NOMO-1 treated with dmso at 0.1 percent for 144 hours (cell line): ENCODE data around the gene ZNF32.

Experiments
- DNase-seq: peaks from one replicate; lab custom pipeline; 2025; ENCODE audit not compliant: unreplicated experiment; lab: John Stamatoyannopoulos, UW

The ZNF32 gene

GRCh38 chr10:43681220-43681619, 32.5 kb upstream of the ZNF32 start:
- DNase-seq: no peak

DNA sequence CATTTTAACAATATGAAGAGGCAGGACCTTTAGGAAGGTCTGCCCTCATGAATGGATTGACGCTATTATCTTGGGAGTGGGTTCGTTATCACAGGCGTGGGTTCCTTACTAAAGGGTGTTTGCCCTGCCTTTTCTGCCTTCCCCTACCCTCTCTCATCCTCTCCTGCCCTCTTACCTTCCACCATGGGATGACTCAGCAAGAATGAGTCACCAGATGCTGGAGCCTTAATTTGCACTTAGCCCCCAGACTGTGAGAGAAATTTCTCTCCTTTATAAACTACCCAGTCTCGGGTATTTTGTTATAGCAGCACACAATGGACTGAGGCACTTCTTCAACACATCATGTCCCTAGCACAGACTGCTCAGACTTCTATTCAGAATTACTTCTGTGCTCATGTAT, 31.4 kb upstream of the ZNF32 start:
- DNase-seq: no peak

DNA sequence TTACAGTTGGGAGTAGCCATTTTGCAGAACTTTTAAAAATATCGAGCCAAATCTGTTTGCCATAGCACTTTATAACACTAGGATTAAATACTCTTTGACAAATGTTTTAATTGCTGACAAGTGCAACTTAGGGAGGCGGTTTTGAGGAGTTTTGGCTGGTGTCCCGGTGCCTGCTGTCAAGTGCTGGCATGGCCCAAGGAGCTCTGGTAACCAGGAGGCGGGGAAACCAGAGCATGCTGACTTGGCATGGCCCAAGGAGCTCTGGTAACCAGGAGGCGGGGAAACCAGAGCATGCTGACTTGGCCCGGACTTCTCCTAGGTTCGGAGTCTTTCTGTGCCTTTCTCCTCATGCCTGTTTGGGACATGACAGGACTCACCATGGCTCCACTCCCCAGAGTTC, 30.8 kb upstream of the ZNF32 start:
- no peak for DNase-seq

DNA sequence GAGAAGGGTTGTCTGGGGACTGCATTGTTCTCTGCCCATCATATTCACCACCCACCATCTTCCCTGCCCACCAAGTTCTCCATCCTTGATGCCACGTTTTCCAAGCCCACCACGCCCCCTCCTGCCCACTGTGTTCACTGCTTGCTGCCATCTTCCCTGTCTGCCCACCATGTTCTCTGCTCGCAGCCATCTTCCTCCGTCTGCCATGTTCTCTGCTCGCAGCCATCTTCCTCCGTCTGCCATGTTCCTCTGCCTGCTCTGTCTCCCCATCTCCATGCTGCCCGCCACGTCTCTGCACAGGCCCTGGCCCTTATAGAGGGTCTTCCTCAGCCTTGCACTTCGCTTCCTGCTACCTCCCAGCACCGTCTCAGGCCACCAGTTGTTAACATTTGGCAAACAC, 30.0 kb upstream of the ZNF32 start:
- DNase-seq: no peak

DNA sequence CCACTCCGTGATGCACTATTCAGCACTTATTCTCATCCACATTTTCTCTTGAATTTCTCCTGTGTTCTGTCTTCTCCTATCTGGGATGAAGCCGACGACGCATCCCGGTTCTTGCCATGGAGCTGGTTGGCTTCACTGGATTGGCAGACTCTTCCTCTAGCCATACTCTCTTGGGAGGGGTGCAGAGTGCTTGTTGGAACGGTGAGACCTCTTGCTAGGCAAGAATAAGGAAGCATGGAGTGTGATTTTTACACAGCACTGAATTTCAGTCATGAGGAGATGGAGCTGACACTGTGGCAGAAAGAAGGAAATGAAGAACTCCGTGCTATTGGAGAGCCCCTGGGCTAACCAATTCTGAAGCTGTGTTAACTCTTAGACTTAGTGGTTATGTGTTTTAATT, 28.2 kb upstream of the ZNF32 start:
- DNase-seq: no peak

DNA sequence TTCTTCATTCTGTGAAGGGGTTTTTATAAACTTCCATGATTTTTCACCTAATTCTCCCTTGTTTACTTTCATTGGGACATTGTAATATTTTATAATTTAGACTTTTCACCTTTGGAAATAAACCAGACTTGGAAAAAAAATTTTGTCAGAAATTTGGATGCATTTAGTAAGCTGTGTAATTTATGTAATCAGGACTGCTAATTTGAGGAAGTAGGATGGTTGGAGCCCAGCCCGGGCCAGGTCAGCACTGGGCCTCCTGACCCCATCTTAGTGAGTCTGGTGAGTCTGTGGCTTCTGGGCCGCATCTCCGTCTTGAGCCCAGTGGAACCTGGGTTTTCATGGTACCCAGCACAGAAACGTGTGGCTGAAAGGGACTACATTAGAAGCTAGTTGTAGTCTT, 27.6 kb upstream of the ZNF32 start:
- DNase-seq: no peak

GRCh38 chr10:43674553-43675210, 26.0 kb upstream of the ZNF32 start:
- no peak for DNase-seq

- DNase-seq: no peak
Observed at GRCh38 chr10:43673471-43673870, 24.8 kb upstream of the ZNF32 start.

GRCh38 chr10:43671659-43672531, 23.2 kb upstream of the ZNF32 start:
- no peak for DNase-seq

DNA sequence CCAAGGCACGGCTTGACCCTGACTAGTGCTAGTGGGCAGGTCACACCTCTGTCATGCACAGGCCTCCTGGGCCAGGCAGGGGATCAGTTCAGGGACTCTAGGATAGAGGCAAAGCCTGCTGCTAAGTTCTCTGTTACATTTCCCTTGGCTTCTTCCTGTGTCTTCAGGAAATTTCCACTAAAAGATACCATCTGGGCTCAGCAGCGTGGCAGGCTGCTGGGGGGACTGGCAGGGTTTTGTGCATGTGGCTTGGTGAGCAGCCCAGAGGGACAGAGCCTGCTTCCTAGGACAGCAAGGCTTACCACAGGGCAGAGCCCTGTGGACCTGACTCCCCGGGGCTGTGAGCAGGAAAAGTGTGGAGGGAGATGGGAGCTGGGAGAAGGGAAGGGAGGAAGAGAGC, 20.7 kb upstream of the ZNF32 start:
- no peak for DNase-seq

- DNase-seq: no peak
Observed at GRCh38 chr10:43667761-43668386, 19.2 kb upstream of the ZNF32 start.

GRCh38 chr10:43667317-43667731, 18.6 kb upstream of the ZNF32 start:
- DNase-seq: no peak

- no peak for DNase-seq
Observed at GRCh38 chr10:43666552-43666951, 17.9 kb upstream of the ZNF32 start.

DNA sequence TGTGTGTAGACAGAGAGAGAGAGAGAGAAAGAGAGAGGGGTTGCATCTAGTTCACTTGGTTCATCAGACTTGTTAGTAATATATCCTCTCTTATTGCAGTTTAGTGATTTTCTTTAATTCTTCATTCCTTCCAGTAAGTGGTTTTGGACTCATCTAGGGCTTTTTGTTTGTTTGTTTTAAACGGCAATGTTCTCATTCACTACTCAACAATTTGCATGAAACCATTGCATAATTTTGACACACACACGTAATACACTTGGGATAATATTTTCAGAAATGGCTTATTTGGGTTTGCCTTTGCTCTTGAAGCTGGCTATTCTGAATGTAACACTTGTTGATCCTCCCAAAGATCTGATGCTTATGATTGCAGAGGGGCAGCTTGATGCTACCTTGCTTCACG, 16.4 kb upstream of the ZNF32 start:
- DNase-seq: no peak

DNA sequence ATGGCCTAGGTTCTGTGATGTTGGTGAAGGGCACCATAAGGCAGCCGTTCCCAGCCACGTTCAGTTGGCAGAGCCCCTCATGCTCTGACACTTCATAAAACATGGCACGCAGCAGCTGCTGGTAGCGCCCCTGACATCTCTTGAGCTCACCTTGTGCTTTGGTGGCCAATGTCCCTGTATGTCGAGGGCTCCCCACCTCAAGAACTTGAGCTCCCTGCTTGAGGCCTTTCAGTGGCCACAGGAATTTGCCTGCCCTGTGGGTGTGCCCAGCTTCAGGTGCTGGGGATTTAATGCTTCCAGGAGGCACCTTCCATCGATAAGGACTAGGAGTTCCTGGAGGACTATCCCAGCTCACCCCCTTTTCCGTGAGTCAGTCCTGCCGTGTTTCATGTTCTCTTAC, 9.5 kb upstream of the ZNF32 start:
- DNase-seq: no peak

GRCh38 chr10:43655311-43655710, 6.6 kb upstream of the ZNF32 start:
- no peak for DNase-seq

- no peak for DNase-seq
Observed at GRCh38 chr10:43653746-43654145, 5.1 kb upstream of the ZNF32 start.

GRCh38 chr10:43649185-43649523, 473 bp upstream of the ZNF32 start:
- no peak for DNase-seq

DNA sequence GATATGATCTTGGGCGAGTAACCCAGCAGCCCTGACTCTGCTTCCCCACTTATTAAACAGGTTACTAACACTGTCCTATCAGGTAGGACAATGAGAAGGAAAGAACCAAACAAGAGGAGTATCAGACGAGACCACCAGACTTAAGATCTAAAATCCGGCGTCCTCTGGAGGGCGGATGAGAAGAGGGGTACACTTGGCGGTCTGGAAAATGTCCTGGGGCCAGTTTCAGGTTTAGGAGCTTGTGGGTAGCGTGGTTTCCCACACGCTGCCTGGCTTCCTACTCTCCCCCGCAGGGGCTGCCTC, 635 bp downstream of the ZNF32 start:
- DNase-seq: no peak

DNA sequence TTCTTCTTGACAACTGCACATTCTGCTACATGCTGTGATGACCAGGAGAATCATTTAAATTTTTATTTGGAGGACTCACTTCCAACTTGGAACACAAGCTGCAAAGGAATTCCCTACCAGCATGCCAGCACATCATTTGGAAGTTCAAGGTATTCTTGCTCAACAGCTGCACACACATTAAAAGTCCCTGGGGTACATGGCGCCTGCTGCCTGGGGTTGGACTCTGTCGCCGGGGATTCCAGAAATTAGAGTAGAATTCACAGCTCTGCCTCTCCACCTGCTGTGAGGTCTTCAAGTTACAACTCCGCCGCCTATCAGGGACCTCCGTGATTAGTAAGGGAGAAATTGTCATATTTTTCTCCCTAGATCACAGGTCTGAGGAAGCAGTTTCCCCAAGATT, 1.1 kb downstream of the ZNF32 start:
- no peak for DNase-seq

DNA sequence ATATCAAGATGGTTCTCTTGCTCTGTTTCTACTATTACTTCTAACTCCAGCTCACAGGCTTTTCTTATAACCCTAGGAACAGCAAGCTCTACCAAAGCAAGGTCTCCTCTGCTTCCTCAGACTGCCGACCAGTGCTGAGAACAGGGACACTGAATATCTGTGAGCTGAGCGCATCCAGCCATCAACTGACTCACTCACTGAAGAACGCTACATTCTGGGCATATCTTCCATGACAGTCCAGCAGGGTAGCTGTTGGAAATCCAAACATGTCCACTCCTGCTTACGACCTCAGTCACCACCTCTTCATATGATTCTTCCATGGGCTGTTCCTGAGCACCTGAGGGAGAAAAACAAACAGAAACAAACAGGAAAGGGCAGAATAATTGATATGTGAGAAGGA, 2.8 kb downstream of the ZNF32 start:
- no peak for DNase-seq

GRCh38 chr10:43644252-43644651, 4.4 kb downstream of the ZNF32 start:
- DNase-seq: no peak

GRCh38 chr10:43640603-43641002, 8.1 kb downstream of the ZNF32 start:
- DNase-seq: no peak
